Measurements from ENCODE around the gene EVX1.

DNA sequence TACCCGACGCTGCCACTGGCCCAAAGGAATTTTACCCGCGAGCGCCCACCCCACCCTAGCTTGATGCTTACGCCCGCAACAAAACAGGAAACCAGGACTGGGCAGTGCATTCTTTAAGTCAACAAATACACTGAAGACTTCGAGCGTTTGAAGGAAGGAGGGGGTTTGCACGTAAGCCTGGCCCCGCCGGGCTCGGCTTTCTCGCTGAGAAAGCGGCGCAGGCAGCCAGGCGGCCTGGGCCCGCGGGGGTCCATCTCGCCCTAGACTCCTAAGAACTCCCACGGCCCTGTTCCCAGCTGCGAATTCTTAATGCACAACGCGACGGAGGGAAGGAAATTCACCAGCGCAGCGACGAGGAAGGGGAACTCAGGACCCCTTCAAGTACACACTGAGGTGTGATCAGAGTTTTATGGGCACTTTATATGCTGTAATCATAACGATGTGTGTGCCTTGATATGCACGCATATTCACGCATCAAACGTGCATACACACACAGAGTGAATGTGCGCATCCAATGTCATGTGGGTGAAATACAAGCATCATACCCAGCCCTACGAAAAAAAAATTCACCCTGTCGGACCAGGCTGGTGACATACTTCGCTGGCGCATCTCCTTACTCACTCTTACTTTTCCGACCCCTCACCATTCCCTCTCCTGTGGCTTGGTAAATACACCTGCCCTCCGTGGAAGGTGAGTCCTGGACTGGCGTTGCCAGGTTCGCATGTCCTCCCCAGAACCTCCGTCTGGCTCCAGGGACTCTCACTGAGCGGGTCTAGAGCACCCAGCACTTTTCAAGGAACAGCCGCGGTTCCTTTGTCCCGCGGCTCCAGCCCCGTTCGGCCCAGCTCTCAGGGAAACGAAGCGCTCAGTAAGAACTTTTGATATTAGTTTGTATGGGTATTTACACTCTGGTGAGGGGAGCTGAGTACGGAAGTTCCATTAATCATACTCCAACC lies 37.0 kb upstream of the EVX1 start:
- TF ChIP-seq TARDBP (IDR thresholded peaks at IDR 0.05) (no peak), SP1 (IDR thresholded peaks at IDR 0.05) (no peak), HDGF (IDR thresholded peaks at IDR 0.05; ENCODE audit: borderline replicate concordance) (no peak), ARNT (IDR thresholded peaks at IDR 0.05) (no peak), FOXM1 (IDR thresholded peaks at IDR 0.05; ENCODE audit: borderline replicate concordance) (no peak), FOXA1 (IDR thresholded peaks at IDR 0.05) (no peak), NFRKB (IDR thresholded peaks at IDR 0.05) (no peak), L3MBTL2 (conservative IDR thresholded peaks at IDR 0.05) (no peak), CTBP1 (IDR thresholded peaks at IDR 0.05; ENCODE audit: borderline replicate concordance) (no peak), SUZ12 (IDR thresholded peaks at IDR 0.05) (no peak), BHLHE40 (IDR thresholded peaks at IDR 0.05; ENCODE audit: borderline replicate concordance) (no peak), FOXK2 (IDR thresholded peaks at IDR 0.05) (no peak)

Data from HEK293T (cell line).